ENCODE data around the gene ESPL1. TPM values are rescaled to one million over a fixed set of nuclear protein-coding genes. Genes with fewer than 3 reads are reported as not detected.
A peak's percentile ranks its signal among the peaks of the same experiment; 100 is the strongest.

ESPL1 gene
- total RNA-seq, 2 donors from 2014 or later, result 33.3 to 50.7 TPM

- 0% methylated on average over 14 to 40 of the region's 53 CpGs for WGBS, 2 experiments (ENCODE audit: insufficient coverage in 1 of 2, insufficient read length in 1 of 2)
- Histone ChIP-seq H3K36me3 (ENCODE audit: control insufficient read depth, insufficient read depth, low read length) (no peaks in the 10 kb centered on the region), H3K27ac (ENCODE audit: low read depth, low read length) (no peak overlapping the region), H3K27me3 (ENCODE audit: control insufficient read depth, insufficient read depth, low read length, poor library complexity, severe bottlenecking) (peaks cover 21% of the 10 kb centered on the region), H3K4me3 (ENCODE audit: low read length) (peak overlapping the region; percentile 92), H3K9me3 (ENCODE audit: control insufficient read depth, low read length) (no peaks in the 10 kb centered on the region), H3K4me1 (ENCODE audit: control insufficient read depth, insufficient read depth, low read length) (peaks cover 21% of the 10 kb centered on the region), H3K9ac (ENCODE audit: extremely low read depth, low read length, poor library complexity, severe bottlenecking) (no peak overlapping the region)
- H3K9me3 Mint-ChIP-seq, result no peaks in the 10 kb centered on the region
- peaks cover 3% of the 10 kb centered on the region for H3K36me3 Mint-ChIP-seq (ENCODE audit: low read depth)
- H3K27me3 Mint-ChIP-seq (ENCODE audit: insufficient read depth), result peaks cover 24% of the 10 kb centered on the region
- H3K27ac Mint-ChIP-seq, result peak overlapping the region; percentile 67
- H3K4me3 Mint-ChIP-seq, result peak overlapping the region; percentile 69
- H3K4me1 Mint-ChIP-seq, result peaks cover 71% of the 10 kb centered on the region
- peak; percentile 88 for DNase-seq
- TF ChIP-seq CTCF (conservative IDR thresholded peaks at IDR 0.05), result no peak
Measured at GRCh38 chr12:53219956-53220693, 48.0 kb upstream of the ESPL1 start.

- WGBS, 2 experiments (ENCODE audit: insufficient coverage in 1 of 2, insufficient read length in 1 of 2), result 0% methylated on average over 5 to 34 of the region's 42 CpGs
- Histone ChIP-seq H3K27ac (ENCODE audit: low read depth, low read length) (no peak overlapping the region), H3K9ac (ENCODE audit: extremely low read depth, low read length, poor library complexity, severe bottlenecking) (peak overlapping the region; percentile 57)
Measured at GRCh38 chr12:53220694-53221202, 47.4 kb upstream of the ESPL1 start.

More at GRCh38 chr12:53220694-53221202, 47.4 kb upstream of the ESPL1 start:
- no peaks in the 10 kb centered on the region for H3K36me3 Mint-ChIP-seq (ENCODE audit: low read depth)
- H3K4me1 Mint-ChIP-seq, result peaks cover 71% of the 10 kb centered on the region
- Histone ChIP-seq H3K9me3 (ENCODE audit: control insufficient read depth, low read length) (no peaks in the 10 kb centered on the region), H3K4me1 (ENCODE audit: control insufficient read depth, insufficient read depth, low read length) (peaks cover 21% of the 10 kb centered on the region), H3K36me3 (ENCODE audit: control insufficient read depth, insufficient read depth, low read length) (no peaks in the 10 kb centered on the region), H3K27me3 (ENCODE audit: control insufficient read depth, insufficient read depth, low read length, poor library complexity, severe bottlenecking) (peaks cover 21% of the 10 kb centered on the region), H3K4me3 (ENCODE audit: low read length) (peak overlapping the region; percentile 92)
- H3K27ac Mint-ChIP-seq, result peak overlapping the region; percentile 85
- H3K9me3 Mint-ChIP-seq, result no peaks in the 10 kb centered on the region
- peak overlapping the region; percentile 69 for H3K4me3 Mint-ChIP-seq
- H3K27me3 Mint-ChIP-seq (ENCODE audit: insufficient read depth), result peaks cover 27% of the 10 kb centered on the region
- DNase-seq, result peak; percentile 98
- TF ChIP-seq CTCF (conservative IDR thresholded peaks at IDR 0.05), result no peak

Measured in endodermal cell (in vitro differentiated cells).